HepG2 (cell line): ENCODE results near the gene GALNT10. TPM values are rescaled to one million over a fixed set of nuclear protein-coding genes. Genes with fewer than 3 reads are reported as not detected.

Experiments
- MTA1 ChIP-seq: sonication (generic); formaldehyde crosslinking; IDR thresholded peaks from 2 replicates; pipeline ENCODE4 v1.4.0; 2020; ENCODE audit warnings: missing genetic modification reagents, mild to moderate bottlenecking, borderline replicate concordance
- PAX8 ChIP-seq: sonication (generic); formaldehyde crosslinking; IDR thresholded peaks from 2 replicates; pipeline ENCODE4 v1.8.0; 2022; ENCODE audit warnings: mild to moderate bottlenecking, missing genetic modification reagents, borderline replicate concordance
- RARG ChIP-seq: sonication (generic); formaldehyde crosslinking; IDR thresholded peaks from 2 replicates; pipeline ENCODE4 v1.4.0; 2020; ENCODE audit warnings: low read depth, mild to moderate bottlenecking, missing genetic modification reagents
- RBM22 ChIP-seq: fragments of 200-400 bp; formaldehyde crosslinking; optimal IDR thresholded peaks from 2 replicates; pipeline ENCODE3; 2017; ENCODE audit warnings: mild to moderate bottlenecking, low read length, moderate library complexity
- SMAD3 ChIP-seq: sonication (generic); formaldehyde crosslinking; IDR thresholded peaks from 2 replicates; pipeline ENCODE4 v1.4.0; 2020; ENCODE audit warnings: missing genetic modification reagents
- UBTF ChIP-seq: sonication (generic); formaldehyde crosslinking; IDR thresholded peaks from 2 replicates; pipeline ENCODE4 v1.4.0; 2020; ENCODE audit warnings: mild to moderate bottlenecking, missing genetic modification reagents
- ZBTB7B ChIP-seq: sonication (generic); formaldehyde crosslinking; IDR thresholded peaks from 2 replicates; pipeline ENCODE4 v1.4.0; 2020; ENCODE audit warnings: missing genetic modification reagents
- ZNF143 ChIP-seq: sonication (generic); formaldehyde crosslinking; IDR thresholded peaks from 2 replicates; pipeline ENCODE4 v1.4.0; 2020; ENCODE audit warnings: missing genetic modification reagents
- ZNF331 ChIP-seq: sonication (generic); formaldehyde crosslinking; IDR thresholded peaks from 2 replicates; pipeline ENCODE4 v1.4.0; 2020; ENCODE audit warnings: missing genetic modification reagents
- ZNF609 ChIP-seq: sonication (generic); formaldehyde crosslinking; IDR thresholded peaks from 2 replicates; pipeline ENCODE4 v1.4.0; 2020; ENCODE audit warnings: mild to moderate bottlenecking, missing genetic modification reagents, borderline replicate concordance
- polyA plus RNA-seq, 8 experiments: library from polyadenylated mRNA; depleted of rRNA in 3 of 8; stranded (reverse) in 7 of 8; unstranded in 1 of 8; fragments of >200 nt; fragmentation: Illumina TruSeq in 4 of 8; extraction: Trizol in 4 of 8; gene quantifications; 2 replicates each; pipeline versions ENCODE4 v1.2.1 to v1.2.3, GENCODE V29; 2011 to 2016; ENCODE audit warnings: low read depth in 4 of 8, missing spikeins in 1 of 8, mixed read lengths in 1 of 8; ENCODE audit not compliant: insufficient read depth in 1 of 8
- total RNA-seq, 5 experiments: library from RNA; depleted of rRNA; stranded (reverse); fragments of >200 nt; fragmentation: Illumina TruSeq; extraction: Trizol; gene quantifications; 2 replicates each; pipeline ENCODE4 v1.2.3, GENCODE V29; 2016; ENCODE audit warnings: low read depth in 1 of 5
- TF ChIP-seq, protein P1 (sequence below): sonication (generic); formaldehyde crosslinking; IDR thresholded peaks from 2 replicates; pipeline ENCODE4 v1.5.0; 2020; ENCODE audit warnings: mild to moderate bottlenecking, missing genetic modification reagents, borderline replicate concordance

Gene GALNT10
- total and polyA plus RNA-seq, 2 of the 13 experiments (the other 11 are each of a cell fraction or from before 2014, with no cell fraction given), result 8.1 to 11.2 TPM

DNA sequence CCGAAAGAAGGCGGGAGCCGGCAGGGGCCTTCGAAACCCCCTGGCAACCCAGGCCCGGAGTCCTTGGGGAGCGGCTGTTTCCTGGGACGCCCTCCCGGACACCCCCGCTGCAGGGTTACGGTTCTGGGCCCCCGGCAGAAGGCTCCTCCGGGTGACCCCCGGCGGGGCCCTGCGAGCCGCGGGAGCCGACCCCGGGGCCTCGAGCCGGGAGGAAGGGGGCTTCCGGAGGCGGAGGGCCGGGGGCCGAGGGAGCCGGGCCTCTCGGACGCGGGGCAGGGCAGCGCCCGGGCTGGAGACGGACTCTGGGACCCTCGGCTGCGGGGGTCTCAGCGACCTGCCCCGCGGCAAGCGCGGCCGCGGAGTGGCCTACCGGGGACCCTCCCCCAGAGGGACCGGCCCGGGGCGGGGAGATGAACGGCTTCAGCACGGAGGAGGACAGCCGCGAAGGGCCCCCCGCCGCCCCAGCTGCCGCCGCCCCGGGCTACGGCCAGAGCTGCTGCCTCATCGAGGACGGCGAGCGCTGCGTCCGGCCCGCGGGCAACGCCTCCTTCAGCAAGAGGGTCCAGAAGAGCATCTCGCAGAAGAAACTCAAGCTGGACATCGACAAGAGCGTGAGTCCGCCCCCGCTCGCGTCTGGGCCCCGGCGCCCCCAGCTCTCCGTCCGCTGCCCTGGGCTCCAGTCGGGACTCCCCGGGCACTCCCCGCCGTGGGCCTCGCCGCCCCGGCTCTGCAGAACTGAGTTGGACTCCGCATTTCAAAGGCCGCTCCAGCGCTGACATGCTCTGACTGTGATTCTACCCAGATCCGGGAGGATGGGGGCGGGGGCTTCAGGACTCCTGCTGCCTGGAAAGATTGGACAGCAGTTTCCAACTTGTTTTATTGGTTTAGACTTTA lies 255.9 kb downstream of the GALNT10 start (continued):
- TF ChIP-seq, protein P1, sequence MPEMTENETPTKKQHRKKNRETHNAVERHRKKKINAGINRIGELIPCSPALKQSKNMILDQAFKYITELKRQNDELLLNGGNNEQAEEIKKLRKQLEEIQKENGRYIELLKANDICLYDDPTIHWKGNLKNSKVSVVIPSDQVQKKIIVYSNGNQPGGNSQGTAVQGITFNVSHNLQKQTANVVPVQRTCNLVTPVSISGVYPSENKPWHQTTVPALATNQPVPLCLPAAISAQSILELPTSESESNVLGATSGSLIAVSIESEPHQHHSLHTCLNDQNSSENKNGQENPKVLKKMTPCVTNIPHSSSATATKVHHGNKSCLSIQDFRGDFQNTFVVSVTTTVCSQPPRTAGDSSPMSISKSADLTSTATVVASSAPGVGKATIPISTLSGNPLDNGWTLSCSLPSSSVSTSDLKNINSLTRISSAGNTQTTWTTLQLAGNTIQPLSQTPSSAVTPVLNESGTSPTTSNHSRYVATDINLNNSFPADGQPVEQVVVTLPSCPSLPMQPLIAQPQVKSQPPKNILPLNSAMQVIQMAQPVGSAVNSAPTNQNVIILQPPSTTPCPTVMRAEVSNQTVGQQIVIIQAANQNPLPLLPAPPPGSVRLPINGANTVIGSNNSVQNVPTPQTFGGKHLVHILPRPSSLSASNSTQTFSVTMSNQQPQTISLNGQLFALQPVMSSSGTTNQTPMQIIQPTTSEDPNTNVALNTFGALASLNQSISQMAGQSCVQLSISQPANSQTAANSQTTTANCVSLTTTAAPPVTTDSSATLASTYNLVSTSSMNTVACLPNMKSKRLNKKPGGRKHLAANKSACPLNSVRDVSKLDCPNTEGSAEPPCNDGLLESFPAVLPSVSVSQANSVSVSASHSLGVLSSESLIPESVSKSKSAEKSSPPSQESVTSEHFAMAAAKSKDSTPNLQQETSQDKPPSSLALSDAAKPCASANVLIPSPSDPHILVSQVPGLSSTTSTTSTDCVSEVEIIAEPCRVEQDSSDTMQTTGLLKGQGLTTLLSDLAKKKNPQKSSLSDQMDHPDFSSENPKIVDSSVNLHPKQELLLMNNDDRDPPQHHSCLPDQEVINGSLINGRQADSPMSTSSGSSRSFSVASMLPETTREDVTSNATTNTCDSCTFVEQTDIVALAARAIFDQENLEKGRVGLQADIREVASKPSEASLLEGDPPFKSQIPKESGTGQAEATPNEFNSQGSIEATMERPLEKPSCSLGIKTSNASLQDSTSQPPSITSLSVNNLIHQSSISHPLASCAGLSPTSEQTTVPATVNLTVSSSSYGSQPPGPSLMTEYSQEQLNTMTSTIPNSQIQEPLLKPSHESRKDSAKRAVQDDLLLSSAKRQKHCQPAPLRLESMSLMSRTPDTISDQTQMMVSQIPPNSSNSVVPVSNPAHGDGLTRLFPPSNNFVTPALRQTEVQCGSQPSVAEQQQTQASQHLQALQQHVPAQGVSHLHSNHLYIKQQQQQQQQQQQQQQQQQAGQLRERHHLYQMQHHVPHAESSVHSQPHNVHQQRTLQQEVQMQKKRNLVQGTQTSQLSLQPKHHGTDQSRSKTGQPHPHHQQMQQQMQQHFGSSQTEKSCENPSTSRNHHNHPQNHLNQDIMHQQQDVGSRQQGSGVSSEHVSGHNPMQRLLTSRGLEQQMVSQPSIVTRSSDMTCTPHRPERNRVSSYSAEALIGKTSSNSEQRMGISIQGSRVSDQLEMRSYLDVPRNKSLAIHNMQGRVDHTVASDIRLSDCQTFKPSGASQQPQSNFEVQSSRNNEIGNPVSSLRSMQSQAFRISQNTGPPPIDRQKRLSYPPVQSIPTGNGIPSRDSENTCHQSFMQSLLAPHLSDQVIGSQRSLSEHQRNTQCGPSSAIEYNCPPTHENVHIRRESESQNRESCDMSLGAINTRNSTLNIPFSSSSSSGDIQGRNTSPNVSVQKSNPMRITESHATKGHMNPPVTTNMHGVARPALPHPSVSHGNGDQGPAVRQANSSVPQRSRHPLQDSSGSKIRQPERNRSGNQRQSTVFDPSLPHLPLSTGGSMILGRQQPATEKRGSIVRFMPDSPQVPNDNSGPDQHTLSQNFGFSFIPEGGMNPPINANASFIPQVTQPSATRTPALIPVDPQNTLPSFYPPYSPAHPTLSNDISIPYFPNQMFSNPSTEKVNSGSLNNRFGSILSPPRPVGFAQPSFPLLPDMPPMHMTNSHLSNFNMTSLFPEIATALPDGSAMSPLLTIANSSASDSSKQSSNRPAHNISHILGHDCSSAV (CRISPR knock-in tag), result no peak
- TF ChIP-seq ZNF609 (CRISPR knock-in tag) (no peak; the same call in 1 of the 2 replicates), ZNF331 (CRISPR knock-in tag) (no peak), SMAD3 (CRISPR knock-in tag) (no peak), MTA1 (no peak), ZNF143 (no peak), RBM22 (no peak), RARG (no peak), UBTF (CRISPR knock-in tag) (peak; percentile 91), PAX8 (CRISPR knock-in tag) (no peak), ZBTB7B (CRISPR knock-in tag) (peak; percentile 33; the same call in 1 of the 2 replicates)
